ENCODE data around the gene KCNAB2.
A peak's percentile ranks its signal among the peaks of the same experiment; 100 is the strongest.

KCNAB2 gene

DNA sequence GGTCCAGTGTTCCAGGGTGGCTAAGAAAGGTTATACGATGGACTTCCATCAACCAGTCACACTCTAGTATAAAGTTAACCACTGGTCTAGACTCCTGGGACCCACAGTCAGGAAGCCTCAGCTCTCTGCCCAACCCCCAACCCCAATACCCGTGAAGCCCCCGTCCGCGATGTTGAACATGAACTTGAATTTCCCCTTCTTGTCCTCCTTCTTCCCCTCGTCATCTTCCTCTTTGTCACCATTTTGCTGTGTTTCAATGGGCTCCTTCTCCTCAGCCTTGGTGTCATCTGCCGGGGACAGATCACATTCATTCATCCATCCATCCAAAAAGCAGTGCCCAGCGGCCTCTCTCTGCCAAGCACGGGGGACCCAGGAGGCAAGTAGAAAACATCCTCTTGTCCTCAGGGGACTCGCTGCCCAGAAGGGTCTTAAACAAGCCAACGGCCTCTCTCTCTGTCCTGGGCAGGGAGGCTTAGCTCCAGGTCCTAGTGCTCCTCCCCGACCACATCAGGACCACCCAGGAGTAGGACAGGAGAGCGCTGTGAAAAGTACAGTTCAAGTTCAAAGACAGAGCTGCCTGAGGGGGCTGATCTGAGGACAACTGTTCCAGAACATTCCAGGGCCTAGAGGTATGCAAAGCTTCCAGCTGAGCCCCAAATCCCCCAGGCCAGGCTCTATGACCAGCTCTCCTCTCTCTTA lies 66.5 kb downstream of the KCNAB2 start:
- no peak for DNase-seq

GRCh38 chr1:6112690-6113005 lies 67.0 kb downstream of the KCNAB2 start:
- no peak for DNase-seq

GRCh38 chr1:6113116-6113515 lies 67.4 kb downstream of the KCNAB2 start:
- no peak for DNase-seq

GRCh38 chr1:6113745-6114144 lies 68.1 kb downstream of the KCNAB2 start:
- DNase-seq, result no peak

DNA sequence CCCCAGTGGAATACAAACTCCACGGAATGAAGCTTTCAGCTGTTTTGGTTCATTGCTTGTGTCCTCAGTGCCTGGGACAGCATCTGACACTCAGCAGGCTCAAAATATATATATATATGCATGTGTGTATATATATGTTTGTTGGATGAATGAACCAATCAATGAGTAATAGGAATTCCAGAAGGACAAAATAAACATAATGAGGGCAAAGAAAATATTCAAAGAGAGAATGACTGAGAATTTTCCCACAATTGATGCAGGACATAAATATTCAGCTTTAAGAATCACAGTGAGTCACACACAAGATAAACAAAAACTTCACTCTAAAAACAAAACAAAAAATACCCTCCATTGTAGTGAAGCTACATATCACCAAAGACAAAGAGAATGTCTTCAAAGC lies 70.4 kb downstream of the KCNAB2 start:
- DNase-seq, result no peak

GRCh38 chr1:6117064-6117463 lies 71.4 kb downstream of the KCNAB2 start:
- no peak for DNase-seq

DNA sequence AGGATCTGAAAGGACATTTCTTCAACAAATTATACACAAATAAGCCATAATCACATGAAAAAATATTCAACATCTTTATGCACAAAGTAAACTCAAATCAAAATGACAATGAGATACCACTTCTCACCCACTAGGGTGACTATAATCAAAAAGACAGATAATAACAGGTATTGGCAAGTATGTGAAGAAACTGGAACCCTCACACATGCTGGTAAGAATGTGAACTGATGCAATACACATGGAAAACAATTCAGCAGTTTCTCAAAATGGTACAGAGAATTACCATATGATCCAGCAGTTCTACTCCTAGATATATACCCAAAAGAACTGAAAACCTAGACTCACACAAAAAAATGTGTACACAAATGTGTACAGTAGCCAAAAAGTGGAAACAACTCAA lies 71.9 kb downstream of the KCNAB2 start:
- DNase-seq, result no peak

- no peak for DNase-seq
Observed at GRCh38 chr1:6118415-6118814, 72.7 kb downstream of the KCNAB2 start.

DNA sequence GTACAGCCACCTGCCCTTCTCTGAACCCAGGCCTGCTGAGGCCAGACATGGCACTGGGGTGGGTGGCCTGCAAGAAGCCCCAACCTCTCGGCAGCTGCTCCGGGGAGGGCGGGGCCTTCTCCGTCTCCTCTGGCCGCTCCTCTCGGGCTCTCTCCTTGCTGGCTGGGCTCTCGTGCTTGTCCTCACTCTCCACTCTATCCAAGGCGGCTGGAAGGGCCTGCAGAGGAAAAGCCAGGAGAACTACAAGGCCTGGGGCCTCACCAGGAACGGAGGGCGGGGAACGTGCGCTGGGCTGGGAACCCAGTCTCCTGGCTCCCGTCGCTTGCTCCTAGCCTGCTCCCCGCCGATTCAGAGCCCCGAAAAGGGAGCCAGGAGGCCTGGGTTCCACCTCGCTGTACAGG lies 75.3 kb downstream of the KCNAB2 start:
- DNase-seq, result no peak

- DNase-seq, result no peak
Observed at GRCh38 chr1:6121651-6122370, 76.1 kb downstream of the KCNAB2 start.

DNA sequence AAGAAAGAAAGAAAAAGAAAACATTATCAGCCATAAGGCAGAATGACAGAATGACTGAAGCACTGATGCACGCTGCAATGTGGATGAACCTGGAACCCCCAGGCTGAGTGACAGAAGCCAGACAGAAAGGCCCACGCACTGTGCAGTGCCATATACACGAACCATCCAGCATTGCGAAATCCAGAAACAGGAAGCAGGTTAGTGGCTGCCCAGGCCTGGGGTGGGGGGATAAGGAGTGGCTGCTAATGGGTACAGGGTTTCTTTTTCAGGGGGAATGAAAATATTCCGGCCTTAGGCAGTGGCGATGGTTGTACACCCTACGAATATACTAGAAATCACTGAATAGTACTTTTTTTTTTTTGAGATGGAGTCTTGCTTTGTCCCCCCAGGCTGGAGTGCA lies 77.4 kb downstream of the KCNAB2 start:
- DNase-seq, result no peak

GRCh38 chr1:6123816-6124215 lies 78.1 kb downstream of the KCNAB2 start:
- no peak for DNase-seq

DNA sequence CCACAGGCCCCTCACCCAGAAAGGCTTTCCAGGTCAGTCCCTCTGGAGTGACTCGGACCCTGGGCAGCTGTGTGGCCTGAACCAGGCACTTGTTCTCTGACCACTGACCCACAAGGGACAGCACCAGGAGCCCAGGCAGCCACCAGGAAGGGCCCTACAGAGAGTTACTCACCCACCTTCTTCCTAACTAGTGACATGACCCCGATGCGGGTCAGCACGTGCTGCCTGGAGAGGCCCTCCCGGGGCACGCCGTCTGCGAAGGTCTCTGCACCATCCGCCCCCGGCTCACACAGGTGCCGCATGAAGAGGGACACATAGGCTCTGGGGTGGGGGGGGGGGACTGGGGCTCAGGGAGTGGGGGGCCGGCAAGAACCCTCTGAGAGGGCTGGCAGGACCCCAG lies 78.7 kb downstream of the KCNAB2 start:
- DNase-seq, result no peak

GRCh38 chr1:6124746-6125365 lies 79.2 kb downstream of the KCNAB2 start:
- DNase-seq, result no peak

- DNase-seq, result no peak
Observed at GRCh38 chr1:6125366-6125765, 79.7 kb downstream of the KCNAB2 start.

- no peak for DNase-seq
Observed at GRCh38 chr1:6126028-6126427, 80.3 kb downstream of the KCNAB2 start.

DNA sequence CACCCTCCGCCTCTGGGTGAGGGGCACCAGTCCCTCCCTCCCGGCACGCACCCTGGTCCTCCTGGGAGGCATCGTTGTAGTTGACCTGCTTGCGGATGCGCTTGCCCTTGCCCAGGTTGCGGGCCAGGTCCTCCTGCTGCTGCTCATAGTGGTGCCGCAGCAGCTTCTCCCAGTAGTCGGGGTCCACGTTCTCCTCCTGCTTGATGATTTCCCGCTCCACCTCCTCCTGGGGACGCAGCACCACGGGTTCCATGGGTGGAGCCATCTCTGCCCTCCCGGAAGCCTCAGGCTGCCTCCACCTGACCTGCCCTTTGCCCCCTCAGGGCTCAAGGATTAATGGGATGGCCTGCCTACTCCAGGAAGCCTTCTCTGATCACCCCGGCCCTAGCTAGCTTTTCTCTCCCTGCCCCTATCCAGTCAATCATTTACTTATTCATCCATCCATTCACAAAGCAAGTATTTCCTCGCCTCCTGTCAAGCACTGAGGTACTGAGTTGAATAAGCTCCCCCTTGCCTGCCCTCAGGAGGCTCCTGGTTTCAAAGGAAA lies 80.9 kb downstream of the KCNAB2 start:
- no peak for DNase-seq

GRCh38 chr1:6127587-6128163 lies 82.0 kb downstream of the KCNAB2 start:
- DNase-seq, result peak; percentile 46 to 75 (median 68)

DNA sequence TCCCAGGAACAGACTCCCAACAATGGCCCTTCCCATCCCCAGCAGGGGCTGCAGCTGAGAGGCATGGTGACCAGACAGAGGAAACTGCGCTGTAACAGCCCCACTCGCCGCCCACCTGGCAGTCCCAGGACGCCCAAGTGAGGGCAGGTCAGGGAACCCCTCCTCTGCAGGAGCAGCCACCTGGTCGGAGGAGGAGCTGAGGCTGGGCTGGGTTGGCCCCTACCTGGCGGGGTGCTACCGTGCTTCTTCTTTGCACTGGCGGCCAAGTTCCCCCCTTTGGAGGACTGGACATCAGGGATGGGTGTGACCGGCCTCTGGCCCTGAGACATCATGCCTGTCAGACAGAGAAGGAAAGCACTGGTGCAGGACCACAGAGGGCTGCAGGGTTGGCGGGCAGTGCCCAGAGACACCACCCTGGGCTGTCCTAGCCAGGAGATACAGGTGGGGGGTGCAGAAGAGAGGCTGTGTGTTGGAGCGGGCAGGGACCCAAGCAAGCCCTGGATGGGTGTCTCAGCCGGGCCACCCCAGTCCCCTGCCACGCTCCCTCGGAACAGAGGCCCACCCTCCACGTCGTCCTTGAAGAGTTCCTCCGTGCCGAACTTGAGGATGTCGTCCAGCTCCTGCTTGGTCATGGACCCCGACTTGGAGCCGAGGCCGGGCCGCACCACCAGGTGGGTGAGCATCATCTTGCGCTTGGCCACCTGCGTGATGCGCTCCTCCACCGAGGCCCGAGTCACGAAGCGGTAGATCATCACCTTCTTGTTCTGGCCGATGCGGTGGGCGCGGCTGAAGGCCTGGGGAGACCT lies 82.8 kb downstream of the KCNAB2 start:
- DNase-seq, result no peak

DNA sequence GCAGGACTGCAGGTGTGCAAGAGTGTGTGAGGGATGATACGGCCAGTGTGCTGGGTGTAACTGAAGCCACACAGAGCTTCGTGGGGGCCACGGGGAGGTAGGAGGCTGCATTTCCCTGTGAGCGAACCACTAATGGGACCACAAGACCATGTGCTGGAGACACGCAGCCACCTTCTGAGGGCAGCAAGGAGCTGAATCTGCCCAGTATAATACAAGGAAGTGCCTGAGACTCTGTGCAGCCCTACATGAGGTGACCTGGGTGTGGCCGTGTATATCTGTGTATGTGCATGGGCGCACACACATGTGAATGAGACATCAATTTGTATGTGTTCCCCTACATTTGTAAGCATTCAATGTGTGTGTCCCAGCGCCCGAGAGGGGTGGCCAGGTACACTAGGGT lies 83.6 kb downstream of the KCNAB2 start:
- no peak for DNase-seq

GRCh38 chr1:6130036-6130435 lies 84.3 kb downstream of the KCNAB2 start:
- no peak for DNase-seq

DNA sequence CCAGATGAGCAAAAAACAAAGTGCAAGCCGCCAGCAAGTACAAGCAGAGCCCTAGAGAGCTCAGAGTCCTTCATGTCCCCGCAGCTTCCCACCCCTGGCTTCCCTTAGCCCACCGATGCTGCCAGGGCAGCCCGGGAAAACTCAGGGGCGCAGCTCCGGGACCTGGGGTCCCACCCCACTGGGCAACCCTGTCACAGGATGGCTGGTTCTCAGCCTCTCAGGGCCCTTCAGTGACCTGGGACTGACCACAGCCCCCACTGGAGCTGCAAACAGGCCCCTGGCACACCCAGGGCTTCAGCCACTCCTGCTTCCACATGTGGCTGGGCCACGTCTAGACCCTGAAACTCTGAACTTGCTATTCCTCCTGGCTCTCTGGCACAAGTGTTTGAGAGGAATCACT lies 84.9 kb downstream of the KCNAB2 start:
- no peak for DNase-seq

- DNase-seq, result no peak
Observed at GRCh38 chr1:6131561-6131960, 85.9 kb downstream of the KCNAB2 start.

Data from T-helper 1 cell (primary cell).